GM18526 (cell line): ENCODE measurements around the gene CDH12.

Experiments used
- POLR2A ChIP-seq: IDR thresholded peaks from 3 replicates; pipeline ENCODE4 v1.6.1; 2011; ENCODE audit not compliant: insufficient read length; ENCODE audit errors: extremely low read depth

Gene CDH12

GRCh38 chr5:22615964-22616363 is 237.2 kb downstream of the CDH12 start:
- TF ChIP-seq POLR2A = no peak

- TF ChIP-seq POLR2A = no peak
Observed at GRCh38 chr5:22614486-22615094, 238.6 kb downstream of the CDH12 start.

GRCh38 chr5:22612928-22613327 is 240.2 kb downstream of the CDH12 start:
- no peak for TF ChIP-seq POLR2A

- TF ChIP-seq POLR2A = no peak
Observed at GRCh38 chr5:22611327-22611726, 241.8 kb downstream of the CDH12 start.

GRCh38 chr5:22605473-22605872 is 247.7 kb downstream of the CDH12 start:
- no peak for TF ChIP-seq POLR2A

- no peak for TF ChIP-seq POLR2A
Observed at GRCh38 chr5:22604711-22605110, 248.4 kb downstream of the CDH12 start.

GRCh38 chr5:22598796-22599195 is 254.3 kb downstream of the CDH12 start:
- TF ChIP-seq POLR2A = no peak

- TF ChIP-seq POLR2A = no peak
Observed at GRCh38 chr5:22596404-22596970, 256.7 kb downstream of the CDH12 start.

- no peak for TF ChIP-seq POLR2A
Observed at GRCh38 chr5:22594491-22594890, 258.7 kb downstream of the CDH12 start.

GRCh38 chr5:22593592-22593991 is 259.6 kb downstream of the CDH12 start:
- TF ChIP-seq POLR2A = no peak

GRCh38 chr5:22591461-22591860 is 261.7 kb downstream of the CDH12 start:
- TF ChIP-seq POLR2A = no peak

- TF ChIP-seq POLR2A = no peak
Observed at GRCh38 chr5:22590677-22591268, 262.4 kb downstream of the CDH12 start.

GRCh38 chr5:22577711-22578110 is 275.4 kb downstream of the CDH12 start:
- TF ChIP-seq POLR2A = no peak

- TF ChIP-seq POLR2A = no peak
Observed at GRCh38 chr5:22577006-22577405, 276.1 kb downstream of the CDH12 start.

GRCh38 chr5:22572941-22573340 is 280.2 kb downstream of the CDH12 start:
- no peak for TF ChIP-seq POLR2A

GRCh38 chr5:22567983-22568382 is 285.2 kb downstream of the CDH12 start:
- no peak for TF ChIP-seq POLR2A

- TF ChIP-seq POLR2A = no peak
Observed at GRCh38 chr5:22560147-22560546, 293.0 kb downstream of the CDH12 start.
